ENCODE data around the gene PRKD2.
"Not testable (repeated sequence)": the region's sequence is repeated elsewhere in the genome, so short reads cannot be mapped to it uniquely, and the experiment has no call there.

- TF ChIP-seq CTCF (IDR thresholded peaks at IDR 0.05 in 8 of 11, conservative IDR thresholded peaks at IDR 0.05 in 3 of 11); POLR2A (IDR thresholded peaks at IDR 0.05): not testable (repeated sequence)
Observed at GRCh38 chr19:46712768-46713338, 4.1 kb downstream of the PRKD2 start.

All from spleen (tissue), 7 donors.